Activated CD4-positive, alpha-beta T cell treated with anti-CD3 and anti-CD28 coated beads for 36 hours (primary cell): Measurements from ENCODE around the gene PTPRE. TPM values are rescaled to one million over a fixed set of nuclear protein-coding genes. Genes with fewer than 3 reads are reported as not detected.

Source experiments
- ATAC-seq: fragments of 200-7000 bp; cut with Tn5 transposase; one replicate; pipeline ENCODE4 v1.10.0; 2021; ENCODE audit warnings: mild to moderate bottlenecking, moderate library complexity
- CTCF ChIA-PET: fragments of 350-600 bp; sonication (Branson Sonifier 250); formaldehyde crosslinking; loops from one replicate; lab custom pipeline; 2021; ENCODE audit warnings: antibody characterized with exemption; lab: Charles Lee
- POLR2A ChIA-PET: fragments of 350-600 bp; sonication (Branson Sonifier 250); formaldehyde crosslinking; loops from one replicate; lab custom pipeline; 2021; ENCODE audit warnings: antibody characterized with exemption, inconsistent platforms; lab: Charles Lee
- DNase-seq: peaks from one replicate; pipeline ENCODE4 v3.0.0-alpha.2; 2020
- H3K27ac Mint-ChIP-seq: one replicate; pipeline ENCODE4 v1.8.0; 2021; ENCODE audit warnings: mixed read lengths
- H3K27me3 Mint-ChIP-seq: one replicate; pipeline ENCODE4 v1.8.0; 2021; ENCODE audit warnings: mixed read lengths
- H3K36me3 Mint-ChIP-seq: one replicate; pipeline ENCODE4 v1.8.0; 2021; ENCODE audit warnings: low read depth, mixed read lengths
- H3K4me1 Mint-ChIP-seq: one replicate; pipeline ENCODE4 v1.8.0; 2021; ENCODE audit warnings: mixed read lengths
- H3K4me3 Mint-ChIP-seq: one replicate; pipeline ENCODE4 v1.8.0; 2021; ENCODE audit warnings: mild to moderate bottlenecking, moderate library complexity, mixed read lengths
- H3K9me3 Mint-ChIP-seq: one replicate; pipeline ENCODE4 v1.8.0; 2021; ENCODE audit warnings: low read depth, mixed read lengths
- intact Hi-C, 2 experiments: fragments of 100-400 bp; cut with DNase I in 1 of 2; cut with micrococcal nuclease in 1 of 2; formaldehyde crosslinking; loops; one replicate each; pipeline versions ENCODE4 v1.14.2 to v1.15.1; 2022 to 2024; cut with DNase I, micrococcal nuclease
- total RNA-seq, 2 experiments: library from RNA; stranded (reverse); gene quantifications; one replicate each; pipeline ENCODE4 v1.2.3, GENCODE V29; 2021

Gene PTPRE
- total RNA-seq, 2 experiments from 2014 or later = 23.0 to 31.6 TPM

DNA sequence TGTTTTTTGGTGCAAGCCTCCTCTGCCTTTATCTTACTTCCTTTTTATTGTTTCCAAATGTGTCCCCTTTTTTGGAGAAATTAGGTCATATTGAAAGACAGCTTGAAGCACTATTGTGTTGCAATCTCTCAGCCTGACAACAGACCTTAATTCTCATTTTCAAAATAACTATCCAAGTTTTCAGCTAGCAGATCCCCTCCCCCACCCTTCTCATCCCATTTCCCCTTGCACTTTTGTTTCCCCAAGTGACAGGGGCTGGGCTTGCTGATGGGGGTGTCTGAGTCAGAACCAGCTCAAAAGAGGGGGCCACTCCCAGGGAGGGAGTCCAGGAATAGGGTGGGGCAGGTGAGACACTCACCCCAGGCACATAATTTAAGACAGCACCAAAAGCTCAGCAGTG is 144.0 kb downstream of the PTPRE start:
- intact Hi-C loops = no loop called here
- H3K36me3 Mint-ChIP-seq = peaks cover 57% of the 10 kb centered on the region
- H3K4me3 Mint-ChIP-seq = no peak overlapping the region
- peak overlapping the region; percentile 56 for H3K27ac Mint-ChIP-seq
- DNase-seq (no peak), ATAC-seq (no peak)
- H3K27me3 Mint-ChIP-seq = no peaks in the 10 kb centered on the region
- ChIA-PET POLR2A (interaction anchor here (1.1 to 1.6 kb wide), 2 partner anchors 12 to 13 kb away, joined by 3 to 8 read pairs; no protein-coding TSS in a partner anchor), CTCF (interaction anchor here (3.1 to 5.1 kb wide), 2 partner anchors 12 to 16 kb away, joined by 20 to 47 read pairs; no protein-coding TSS in a partner anchor)
- no peaks in the 10 kb centered on the region for H3K9me3 Mint-ChIP-seq
- H3K4me1 Mint-ChIP-seq = peaks cover 46% of the 10 kb centered on the region

DNA sequence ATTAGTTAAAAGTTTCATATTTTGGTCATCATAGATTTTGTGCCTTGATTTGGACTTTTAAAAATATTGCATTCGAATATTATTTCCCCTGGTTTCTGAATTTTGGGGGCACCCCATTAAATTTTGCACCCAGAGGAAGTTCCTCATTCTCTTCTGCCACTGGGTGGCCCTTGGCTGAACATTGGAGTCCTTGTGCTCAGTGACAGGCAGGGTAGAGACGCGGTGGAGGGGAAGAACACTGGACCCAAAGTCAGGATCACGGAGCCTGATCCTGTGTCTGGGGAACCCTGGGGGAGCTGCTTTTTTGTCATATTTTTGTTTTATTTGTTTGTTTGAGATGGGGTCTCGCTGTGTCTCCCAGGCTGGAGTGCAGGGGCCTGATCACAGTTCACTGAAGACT is 144.6 kb downstream of the PTPRE start:
- Mint-ChIP-seq H3K36me3 (peaks cover 62% of the 10 kb centered on the region), H3K27me3 (no peaks in the 10 kb centered on the region), H3K9me3 (no peaks in the 10 kb centered on the region), H3K27ac (no peak overlapping the region), H3K4me3 (no peak overlapping the region), H3K4me1 (peaks cover 41% of the 10 kb centered on the region)
- ChIA-PET POLR2A (interaction anchor here (1.6 kb wide), 1 partner anchor 11 kb away, joined by 8 read pairs; no protein-coding TSS in a partner anchor), CTCF (interaction anchor here (3.1 to 5.1 kb wide), 2 partner anchors 12 to 16 kb away, joined by 20 to 47 read pairs; no protein-coding TSS in a partner anchor)
- intact Hi-C loops = no loop called here
- ATAC-seq = no peak
- no peak for DNase-seq

DNA sequence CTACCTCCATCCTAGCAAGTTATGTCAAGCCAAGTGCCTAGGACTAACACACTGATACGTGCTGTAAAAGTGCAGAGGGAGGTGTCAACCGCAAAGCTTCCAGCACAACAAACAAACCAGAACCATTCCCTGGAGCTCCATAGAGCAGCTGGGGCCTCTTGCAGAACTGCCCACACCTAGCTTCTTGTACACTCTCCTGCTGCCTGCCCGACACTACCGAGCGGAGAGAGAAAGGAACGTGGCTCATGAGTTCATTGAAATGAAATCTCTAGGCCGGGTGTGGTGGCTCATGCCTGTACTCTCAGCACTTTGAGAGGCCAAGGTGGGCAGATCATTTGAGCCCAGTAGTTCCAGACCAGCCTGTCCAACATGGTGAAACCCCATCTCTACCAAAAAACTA is 145.8 kb downstream of the PTPRE start:
- POLR2A ChIA-PET = no interaction called here
- no peak overlapping the region for H3K27ac Mint-ChIP-seq

DNA sequence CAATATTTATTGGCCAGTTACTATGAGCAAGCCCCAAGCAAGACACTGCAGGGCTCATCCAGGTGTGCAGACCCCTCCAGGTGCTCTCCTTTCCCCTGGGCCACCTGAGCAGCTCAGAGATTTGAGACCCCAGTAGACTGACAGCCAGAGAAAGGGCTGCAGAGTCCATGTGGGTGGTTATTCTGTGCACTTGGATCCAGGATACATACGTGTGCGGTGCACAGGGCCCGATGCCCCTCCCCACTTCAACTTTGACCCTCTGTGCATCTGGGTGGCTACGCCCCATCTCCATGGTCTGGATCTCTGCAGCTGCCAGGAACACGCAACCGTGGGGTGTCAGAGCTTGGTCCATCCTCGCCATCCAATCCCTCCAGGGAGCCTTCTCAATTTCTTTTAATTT is 146.5 kb downstream of the PTPRE start:
- Mint-ChIP-seq H3K27me3 (no peaks in the 10 kb centered on the region), H3K36me3 (peaks cover 57% of the 10 kb centered on the region), H3K27ac (no peak overlapping the region), H3K4me3 (no peak overlapping the region), H3K4me1 (peaks cover 35% of the 10 kb centered on the region), H3K9me3 (no peaks in the 10 kb centered on the region)
- intact Hi-C loops = no loop called here
- CTCF ChIA-PET = interaction anchor here (0.6 to 5.1 kb wide), 3 partner anchors 10 to 18 kb away, joined by 5 to 47 read pairs (median 20); no protein-coding TSS in a partner anchor
- DNase-seq = no peak
- POLR2A ChIA-PET = no interaction called here
- no peak for ATAC-seq

More for the DNA sequence above, 145.8 kb downstream of the PTPRE start:
- DNase-seq (no peak), ATAC-seq (no peak)
- CTCF ChIA-PET = interaction anchor here (0.6 to 5.1 kb wide), 3 partner anchors 11 to 17 kb away, joined by 5 to 47 read pairs (median 20); no protein-coding TSS in a partner anchor
- intact Hi-C loops = no loop called here
- H3K27me3 Mint-ChIP-seq = no peaks in the 10 kb centered on the region
- no peaks in the 10 kb centered on the region for H3K9me3 Mint-ChIP-seq
- peaks cover 62% of the 10 kb centered on the region for H3K36me3 Mint-ChIP-seq
- no peak overlapping the region for H3K4me3 Mint-ChIP-seq
- H3K4me1 Mint-ChIP-seq = peaks cover 35% of the 10 kb centered on the region

DNA sequence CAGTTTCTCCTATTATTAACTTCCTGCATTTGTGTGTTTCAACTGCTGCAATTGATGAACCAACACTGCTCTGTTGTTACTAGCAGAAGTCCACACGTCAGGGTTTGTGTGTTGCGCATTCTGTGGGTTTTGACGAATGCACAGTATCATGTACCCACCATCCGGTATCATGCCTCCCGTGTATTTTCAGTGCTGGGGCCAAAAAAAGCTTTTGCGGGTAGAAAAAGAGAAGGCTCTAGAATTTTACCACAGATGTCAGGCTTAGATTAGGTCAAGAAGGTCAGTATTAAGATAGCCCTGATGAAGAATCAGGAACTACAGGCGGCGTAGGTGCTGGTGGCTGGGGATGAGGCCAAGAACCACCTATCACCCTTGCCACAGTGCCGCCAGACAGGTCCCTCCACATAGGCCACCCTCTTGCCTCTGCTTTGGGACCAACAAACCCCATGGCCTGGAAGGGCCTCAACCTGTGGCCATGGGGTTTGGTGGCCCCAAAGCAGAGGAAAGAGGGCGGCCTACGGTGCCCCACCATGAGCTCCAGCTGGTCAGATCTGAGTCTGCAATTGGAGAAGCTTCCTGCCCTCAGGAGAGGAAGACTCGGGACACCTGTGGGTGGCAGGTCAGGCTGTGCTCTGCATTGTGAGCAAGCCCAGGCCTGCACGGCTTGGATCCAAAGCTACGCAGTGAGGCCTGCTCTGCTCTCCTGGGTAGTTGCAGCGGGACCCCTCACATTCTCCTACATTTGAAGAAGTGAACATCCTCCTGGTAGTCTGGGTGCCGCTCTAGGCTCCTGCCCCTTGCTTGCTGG is 147.5 kb downstream of the PTPRE start:
- no peak overlapping the region for H3K27ac Mint-ChIP-seq
- peaks cover 50% of the 10 kb centered on the region for H3K36me3 Mint-ChIP-seq
- no peaks in the 10 kb centered on the region for H3K9me3 Mint-ChIP-seq

DNA sequence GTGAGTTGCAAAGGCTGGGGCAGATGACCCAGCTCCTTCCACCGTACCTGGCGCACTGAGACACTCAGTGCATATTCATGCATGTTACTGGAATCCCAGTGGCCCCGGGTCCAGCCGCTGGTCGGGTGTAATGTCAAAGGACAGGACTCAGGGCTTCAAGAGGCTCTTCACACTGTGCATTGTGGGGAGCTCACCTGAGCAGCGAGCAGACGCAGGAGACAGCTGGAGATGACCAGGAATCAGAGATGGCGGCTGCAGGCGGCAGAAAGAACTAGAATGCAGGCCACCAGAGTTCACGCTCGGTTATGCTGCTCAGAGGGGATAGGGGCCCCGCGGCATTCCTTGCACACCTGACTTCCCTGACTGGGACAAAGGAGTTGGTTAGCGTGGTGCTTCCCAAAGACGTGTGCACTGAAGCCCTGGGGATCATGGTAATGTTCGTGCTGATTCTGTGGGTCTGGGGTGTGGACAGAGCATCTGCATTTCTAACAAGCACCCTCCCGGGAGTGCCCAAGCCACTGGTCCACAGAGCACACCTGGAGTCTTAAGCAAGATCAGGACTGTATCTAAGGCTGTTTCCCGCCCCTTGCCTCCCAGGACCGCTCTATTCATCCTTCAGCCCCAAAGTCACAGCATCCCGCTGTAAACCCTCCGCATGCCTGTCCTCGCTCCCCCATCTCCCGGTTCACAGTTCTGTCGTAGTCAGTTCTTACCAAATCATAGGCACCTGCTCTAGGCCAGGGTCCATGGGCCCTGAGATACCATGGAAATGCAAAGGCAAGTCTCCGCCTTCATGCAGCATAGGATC is 148.4 kb downstream of the PTPRE start:
- H3K27ac Mint-ChIP-seq = no peak overlapping the region
- H3K4me3 Mint-ChIP-seq = no peak overlapping the region
- ATAC-seq (no peak), DNase-seq (no peak)
- CTCF ChIA-PET = interaction anchor here (5.1 kb wide), 1 partner anchor 8 kb away, joined by 47 read pairs; no protein-coding TSS in a partner anchor
- H3K36me3 Mint-ChIP-seq = peaks cover 47% of the 10 kb centered on the region
- intact Hi-C loops = no loop called here
- H3K27me3 Mint-ChIP-seq = no peaks in the 10 kb centered on the region
- peaks cover 29% of the 10 kb centered on the region for H3K4me1 Mint-ChIP-seq
- POLR2A ChIA-PET = no interaction called here
- H3K9me3 Mint-ChIP-seq = no peaks in the 10 kb centered on the region

More for the DNA sequence above, 147.5 kb downstream of the PTPRE start:
- ChIA-PET POLR2A (no interaction called here), CTCF (interaction anchor here (5.1 kb wide), 1 partner anchor 9 kb away, joined by 47 read pairs; no protein-coding TSS in a partner anchor)
- Mint-ChIP-seq H3K27me3 (no peaks in the 10 kb centered on the region), H3K4me1 (peaks cover 30% of the 10 kb centered on the region), H3K4me3 (no peak overlapping the region)
- ATAC-seq = no peak
- intact Hi-C loops = no loop called here
- no peak for DNase-seq

DNA sequence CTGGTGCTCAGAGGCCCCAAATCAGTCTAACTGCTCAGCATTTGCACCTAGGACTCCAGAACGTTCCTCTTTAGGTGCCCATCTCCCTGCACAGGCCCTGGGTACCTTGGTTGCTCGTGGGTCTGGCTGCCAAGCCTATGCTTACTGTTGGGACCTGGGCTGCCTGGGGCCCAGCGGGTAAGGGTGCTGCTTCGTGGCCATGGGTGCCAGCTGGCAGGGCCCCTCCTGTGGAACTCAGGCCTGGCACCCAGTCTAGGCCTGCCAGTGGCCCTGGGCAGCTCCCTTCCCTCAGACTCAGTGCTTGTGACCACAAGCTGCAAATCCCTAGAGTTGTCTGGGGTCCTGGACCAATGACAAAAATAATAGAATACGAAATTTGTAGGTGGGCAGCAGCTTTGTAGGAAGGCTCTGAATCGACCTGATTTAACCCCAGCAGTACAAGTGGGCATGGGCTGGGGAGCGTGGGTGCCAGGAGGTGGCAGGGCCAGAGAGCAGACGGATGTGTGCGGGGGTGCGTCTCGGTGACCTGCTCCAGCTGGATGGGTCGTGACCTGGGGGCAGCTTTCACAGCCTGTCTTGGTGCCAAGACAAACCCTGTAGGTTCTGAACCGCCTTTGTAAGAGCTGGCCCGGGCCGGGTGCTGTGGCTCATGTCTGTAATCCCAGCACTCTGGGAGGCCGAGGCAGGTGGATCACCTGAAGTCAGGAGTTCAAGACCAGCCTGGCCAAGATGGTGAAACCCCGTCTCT is 149.6 kb downstream of the PTPRE start:
- no peaks in the 10 kb centered on the region for H3K9me3 Mint-ChIP-seq
- ATAC-seq (no peak), DNase-seq (no peak)
- H3K36me3 Mint-ChIP-seq = peaks cover 41% of the 10 kb centered on the region
- intact Hi-C loops = no loop called here
- H3K4me1 Mint-ChIP-seq = peaks cover 17% of the 10 kb centered on the region
- H3K4me3 Mint-ChIP-seq = no peak overlapping the region
- H3K27ac Mint-ChIP-seq = peak overlapping the region; percentile 47
- CTCF ChIA-PET = interaction anchor here (1.1 kb wide), 1 partner anchor 11 kb away, joined by 3 read pairs; no protein-coding TSS in a partner anchor
- no peaks in the 10 kb centered on the region for H3K27me3 Mint-ChIP-seq
- POLR2A ChIA-PET = no interaction called here

GRCh38 chr10:128058106-128058749 is 151.3 kb downstream of the PTPRE start:
- POLR2A ChIA-PET = interaction anchor here (0.7 kb wide), 1 partner anchor 9 kb away, joined by 3 read pairs; no protein-coding TSS in a partner anchor
- intact Hi-C loops = no loop called here
- no peak overlapping the region for H3K4me3 Mint-ChIP-seq
- peaks cover 37% of the 10 kb centered on the region for H3K36me3 Mint-ChIP-seq
- H3K27me3 Mint-ChIP-seq = no peaks in the 10 kb centered on the region
- DNase-seq (no peak), ATAC-seq (no peak)
- H3K27ac Mint-ChIP-seq = peak overlapping the region; percentile 38
- peaks cover 29% of the 10 kb centered on the region for H3K4me1 Mint-ChIP-seq
- no peaks in the 10 kb centered on the region for H3K9me3 Mint-ChIP-seq
- CTCF ChIA-PET = interaction anchor here (0.6 to 2.5 kb wide), 2 partner anchors 10 to 58 kb away, joined by 3 to 10 read pairs; no protein-coding TSS in a partner anchor

GRCh38 chr10:128058750-128059134 is 151.8 kb downstream of the PTPRE start:
- Mint-ChIP-seq H3K9me3 (no peaks in the 10 kb centered on the region), H3K36me3 (peaks cover 38% of the 10 kb centered on the region)

DNA sequence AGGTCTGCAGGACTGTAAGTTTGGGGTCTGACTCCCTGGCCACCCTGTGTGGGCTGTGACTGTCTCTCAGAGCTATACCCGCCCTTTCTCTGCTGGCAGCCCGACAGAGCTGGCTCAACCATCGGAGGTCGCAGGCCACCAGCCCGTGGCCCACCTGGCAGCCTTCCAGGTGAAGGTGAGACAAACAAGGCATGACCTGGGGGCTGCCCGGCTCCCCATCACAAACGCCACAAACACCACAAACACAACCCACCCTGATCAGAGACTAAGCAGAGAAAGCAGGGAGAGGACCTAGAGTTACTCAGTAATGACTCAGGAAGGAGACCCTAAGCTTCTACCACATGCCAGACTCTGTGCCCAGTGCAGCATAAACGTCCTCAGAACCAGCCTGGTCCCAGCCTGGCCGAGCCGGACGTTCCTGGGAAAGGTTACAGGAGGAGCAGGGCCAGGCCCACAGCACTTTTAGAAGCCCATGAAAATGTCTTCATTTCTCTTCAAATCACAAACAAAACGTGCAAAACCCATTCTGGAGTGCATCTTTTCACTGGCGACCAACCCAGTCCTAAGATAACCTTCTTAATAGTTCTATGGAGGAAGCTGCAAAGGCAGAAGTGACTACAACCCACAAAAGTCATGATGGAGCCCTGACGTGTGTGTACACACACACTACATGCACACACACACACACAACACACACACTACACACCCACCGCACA is 152.5 kb downstream of the PTPRE start:
- DNase-seq = no peak
- peaks cover 42% of the 10 kb centered on the region for H3K36me3 Mint-ChIP-seq
- no peak overlapping the region for H3K27ac Mint-ChIP-seq
- no peak overlapping the region for H3K4me3 Mint-ChIP-seq
- no peaks in the 10 kb centered on the region for H3K9me3 Mint-ChIP-seq
- ATAC-seq = no peak
- no peaks in the 10 kb centered on the region for H3K27me3 Mint-ChIP-seq
- POLR2A ChIA-PET = no interaction called here
- CTCF ChIA-PET = interaction anchor here (1.7 to 2.5 kb wide), 2 partner anchors 9 to 11 kb away, joined by 4 to 10 read pairs; no protein-coding TSS in a partner anchor
- intact Hi-C loops = no loop called here
- peaks cover 41% of the 10 kb centered on the region for H3K4me1 Mint-ChIP-seq

More at GRCh38 chr10:128058750-128059134, 151.8 kb downstream of the PTPRE start:
- CTCF ChIA-PET = interaction anchor here (0.6 to 2.5 kb wide), 2 partner anchors 11 to 58 kb away, joined by 3 to 10 read pairs; no protein-coding TSS in a partner anchor
- Mint-ChIP-seq H3K4me3 (no peak overlapping the region), H3K4me1 (peaks cover 34% of the 10 kb centered on the region), H3K27me3 (no peaks in the 10 kb centered on the region), H3K27ac (no peak overlapping the region)
- intact Hi-C loops = no loop called here
- no peak for ATAC-seq
- DNase-seq = no peak
- POLR2A ChIA-PET = interaction anchor here (0.7 kb wide), 1 partner anchor 10 kb away, joined by 3 read pairs; no protein-coding TSS in a partner anchor
